A673 (cell line): ENCODE measurements around the gene UNC45A. TPM values are rescaled to one million over a fixed set of nuclear protein-coding genes. Genes with fewer than 3 reads are reported as not detected.

Source experiments
- BruUV-seq: library from RNA; stranded (reverse); fragments of 400-500 nt; replicated peaks from 2 replicates; lab custom pipeline; 2021; lab: Mats Ljungman, UMichigan
- CTCF ChIA-PET: fragments of 300-600 bp; sonication (Branson Sonifier 250); formaldehyde crosslinking; loops from one replicate; lab custom pipeline; 2022; ENCODE audit warnings: antibody characterized with exemption; lab: Charles Lee
- POLR2A ChIA-PET: fragments of 300-600 bp; sonication (Branson Sonifier 250); formaldehyde crosslinking; loops from one replicate; lab custom pipeline; 2022; ENCODE audit warnings: antibody characterized with exemption; ENCODE audit not compliant: low non-redundant PET; lab: Charles Lee
- DNase-seq: peaks from one replicate; pipeline ENCODE4 v3.0.0-alpha.2; 2015; ENCODE audit warnings: low spot score
- H3K27ac ChIP-seq: fragments of 200-600 bp; sonication (generic); 2 replicates; pipeline ENCODE4 v1.5.1; 2016; ENCODE audit warnings: mixed run types, low read depth, mild to moderate bottlenecking, mixed read lengths, antibody characterized with exemption, low read length; ENCODE audit not compliant: poor library complexity, severe bottlenecking
- H3K27me3 ChIP-seq: fragments of 200-600 bp; sonication (generic); replicated peaks from 2 replicates; pipeline ENCODE4 v1.6.1; 2017; ENCODE audit warnings: mixed run types, low read depth, mild to moderate bottlenecking, mixed read lengths, antibody characterized with exemption, low read length; ENCODE audit not compliant: insufficient read depth, poor library complexity
- H3K36me3 ChIP-seq: fragments of 200-600 bp; sonication (generic); 2 replicates; pipeline ENCODE4 v1.6.1; 2016; ENCODE audit warnings: mixed run types, mild to moderate bottlenecking, mixed read lengths, antibody characterized with exemption, low read length; ENCODE audit not compliant: insufficient read depth, poor library complexity, severe bottlenecking
- H3K4me1 ChIP-seq: fragments of 200-600 bp; sonication (generic); 2 replicates; pipeline ENCODE4 v1.6.1; 2017; ENCODE audit warnings: mixed run types, mild to moderate bottlenecking, mixed read lengths, antibody characterized with exemption, low read length; ENCODE audit not compliant: insufficient read depth, poor library complexity, severe bottlenecking
- H3K4me3 ChIP-seq: fragments of 200-600 bp; sonication (generic); 2 replicates; pipeline ENCODE4 v1.5.1; 2016; ENCODE audit warnings: low read depth, mixed run types, mild to moderate bottlenecking, mixed read lengths, low read length; ENCODE audit not compliant: poor library complexity, severe bottlenecking
- H3K9me3 ChIP-seq: fragments of 200-600 bp; sonication (generic); 2 replicates; pipeline ENCODE4 v1.6.1; 2016; ENCODE audit warnings: mixed run types, low read depth, mild to moderate bottlenecking, mixed read lengths, antibody characterized with exemption, low read length; ENCODE audit not compliant: poor library complexity, severe bottlenecking
- EZH2 ChIP-seq: fragments of 200-600 bp; sonication (generic); IDR thresholded peaks from 2 replicates; pipeline ENCODE4 v1.6.1; 2017; ENCODE audit warnings: borderline replicate concordance, low read depth, mild to moderate bottlenecking, mixed read lengths, antibody characterized with exemption, low read length; ENCODE audit not compliant: poor library complexity, severe bottlenecking
- intact Hi-C: fragments of 100-400 bp; cut with micrococcal nuclease; formaldehyde crosslinking; loops from one replicate; pipeline ENCODE4 v1.10.0; 2022; ENCODE audit not compliant: unreplicated experiment
- total RNA-seq: library from RNA; stranded (reverse); gene quantifications from 2 replicates; pipeline ENCODE4 v1.2.3, GENCODE V29; 2021
- TF ChIP-seq, protein P1 (sequence below): fragments of 300-800, 200-600 bp; sonication (generic); conservative IDR thresholded peaks from 2 replicates; pipeline ENCODE4 v1.5.1; 2017; ENCODE audit warnings: low read depth, mild to moderate bottlenecking, antibody characterized with exemption, low read length, moderate library complexity, mixed read lengths

Gene UNC45A
- total RNA-seq, 1 experiment from 2014 or later: 74.4 TPM

DNA sequence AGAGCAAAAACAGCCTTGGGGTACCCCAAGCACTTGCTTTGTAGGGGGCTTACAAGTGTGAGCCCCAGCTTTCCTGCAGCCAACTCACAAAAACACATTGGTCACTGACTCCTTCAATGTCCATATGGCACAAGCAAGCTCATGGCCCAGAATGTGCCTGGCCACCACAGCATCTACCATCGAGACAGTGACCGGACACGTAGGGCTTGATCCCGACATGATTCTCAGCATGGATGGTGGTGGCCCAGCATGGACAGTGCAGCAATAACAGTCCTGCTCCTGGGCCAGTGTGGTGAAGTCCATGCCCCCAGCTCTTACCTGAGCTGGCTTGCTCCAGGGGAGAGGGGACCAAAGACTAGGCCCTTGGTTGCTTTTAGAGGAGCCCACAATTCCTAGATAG lies 6.0 kb downstream of the UNC45A start:
- no TSS peak for BruUV-seq
- POLR2A ChIA-PET: no interaction called here
- H3K36me3 ChIP-seq: peaks cover 58% of the 10 kb centered on the region

DNA sequence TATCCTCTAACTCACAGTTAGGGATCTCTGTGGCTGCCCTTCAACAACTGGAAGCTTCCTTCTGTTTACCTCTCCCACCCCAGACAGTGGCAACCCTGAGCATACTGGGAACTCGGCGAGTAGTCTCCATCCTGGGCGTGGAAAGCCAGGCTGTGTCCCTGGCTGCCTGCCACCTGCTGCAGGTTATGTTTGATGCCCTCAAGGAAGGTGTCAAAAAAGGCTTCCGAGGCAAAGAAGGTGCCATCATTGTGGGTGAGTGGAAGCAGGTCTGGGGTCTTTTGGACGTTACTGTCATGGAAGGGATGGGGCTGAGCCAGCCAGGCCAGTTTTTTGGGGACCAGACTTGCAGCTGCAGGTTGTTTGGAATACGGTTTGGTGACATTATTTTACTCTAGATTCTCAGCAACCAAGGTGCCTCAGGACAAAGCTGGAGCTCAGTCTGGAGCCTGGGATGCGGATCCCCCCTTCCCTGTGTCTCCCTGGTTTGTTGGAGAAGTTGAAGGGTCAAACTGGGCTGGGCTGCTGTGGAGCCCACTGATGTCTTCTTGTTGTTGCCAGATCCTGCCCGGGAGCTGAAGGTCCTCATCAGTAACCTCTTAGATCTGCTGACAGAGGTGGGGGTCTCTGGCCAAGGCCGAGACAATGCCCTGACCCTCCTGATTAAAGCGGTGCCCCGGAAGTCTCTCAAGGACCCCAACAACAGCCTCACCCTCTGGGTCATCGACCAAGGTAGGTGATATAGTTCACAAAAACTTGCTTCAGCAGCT lies 7.5 kb downstream of the UNC45A start:
- Histone ChIP-seq H3K27ac (no peak overlapping the region), H3K9me3 (no peaks in the 10 kb centered on the region), H3K27me3 (no peaks in the 10 kb centered on the region), H3K36me3 (peaks cover 58% of the 10 kb centered on the region), H3K4me1 (no peaks in the 10 kb centered on the region), H3K4me3 (no peak overlapping the region)
- no peak for DNase-seq
- no TSS peak for BruUV-seq
- CTCF ChIA-PET: no interaction called here
- TF ChIP-seq EZH2: no peak
- TF ChIP-seq, protein P1, sequence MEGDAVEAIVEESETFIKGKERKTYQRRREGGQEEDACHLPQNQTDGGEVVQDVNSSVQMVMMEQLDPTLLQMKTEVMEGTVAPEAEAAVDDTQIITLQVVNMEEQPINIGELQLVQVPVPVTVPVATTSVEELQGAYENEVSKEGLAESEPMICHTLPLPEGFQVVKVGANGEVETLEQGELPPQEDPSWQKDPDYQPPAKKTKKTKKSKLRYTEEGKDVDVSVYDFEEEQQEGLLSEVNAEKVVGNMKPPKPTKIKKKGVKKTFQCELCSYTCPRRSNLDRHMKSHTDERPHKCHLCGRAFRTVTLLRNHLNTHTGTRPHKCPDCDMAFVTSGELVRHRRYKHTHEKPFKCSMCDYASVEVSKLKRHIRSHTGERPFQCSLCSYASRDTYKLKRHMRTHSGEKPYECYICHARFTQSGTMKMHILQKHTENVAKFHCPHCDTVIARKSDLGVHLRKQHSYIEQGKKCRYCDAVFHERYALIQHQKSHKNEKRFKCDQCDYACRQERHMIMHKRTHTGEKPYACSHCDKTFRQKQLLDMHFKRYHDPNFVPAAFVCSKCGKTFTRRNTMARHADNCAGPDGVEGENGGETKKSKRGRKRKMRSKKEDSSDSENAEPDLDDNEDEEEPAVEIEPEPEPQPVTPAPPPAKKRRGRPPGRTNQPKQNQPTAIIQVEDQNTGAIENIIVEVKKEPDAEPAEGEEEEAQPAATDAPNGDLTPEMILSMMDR: no peak
- intact Hi-C loops: no loop called here
- POLR2A ChIA-PET: interaction anchor here (0.6 to 0.8 kb wide), 2 partner anchors 605 to 737 kb away, joined by 3 read pairs; no protein-coding TSS in a partner anchor

More for the DNA sequence above, 6.0 kb downstream of the UNC45A start:
- Histone ChIP-seq H3K27me3 (no peaks in the 10 kb centered on the region), H3K27ac (no peak overlapping the region), H3K4me1 (peaks cover 7% of the 10 kb centered on the region), H3K4me3 (no peak overlapping the region), H3K9me3 (no peaks in the 10 kb centered on the region)
- no peak for DNase-seq
- TF ChIP-seq, protein P1: no peak
- no peak for TF ChIP-seq EZH2
- CTCF ChIA-PET: no interaction called here
- intact Hi-C loops: no loop called here

- no TSS peak for BruUV-seq
- ChIA-PET CTCF (no interaction called here), POLR2A (no interaction called here)
- H3K4me3 ChIP-seq: no peak overlapping the region
- H3K27ac ChIP-seq: no peak overlapping the region
- H3K4me1 ChIP-seq: no peaks in the 10 kb centered on the region
- intact Hi-C loops: no loop called here
- H3K36me3 ChIP-seq: peaks cover 45% of the 10 kb centered on the region
- TF ChIP-seq, protein P1: no peak
- TF ChIP-seq EZH2: no peak
- no peak for DNase-seq
- H3K9me3 ChIP-seq: no peaks in the 10 kb centered on the region
- H3K27me3 ChIP-seq: no peaks in the 10 kb centered on the region
Measured at GRCh38 chr15:90945091-90945490, 10.0 kb downstream of the UNC45A start.
